Nephron progenitor cell (in vitro differentiated cells): Measurements from ENCODE around the gene AKTIP.

Experiments
- DNase-seq: peaks from one replicate; pipeline ENCODE4 v3.0.0; 2021
- H3K27ac Mint-ChIP-seq: 2 replicates; pipeline ENCODE4 v1.8.0; 2021; ENCODE audit warnings: mild to moderate bottlenecking, moderate library complexity, mixed read lengths
- H3K27me3 Mint-ChIP-seq: 2 replicates; pipeline ENCODE4 v1.8.0; 2021; ENCODE audit warnings: mild to moderate bottlenecking, low read depth, mixed read lengths; ENCODE audit not compliant: poor library complexity
- H3K36me3 Mint-ChIP-seq: 2 replicates; pipeline ENCODE4 v1.8.0; 2021; ENCODE audit warnings: low read depth, mixed read lengths
- H3K4me1 Mint-ChIP-seq: 2 replicates; pipeline ENCODE4 v1.8.0; 2021; ENCODE audit warnings: mixed read lengths
- H3K4me3 Mint-ChIP-seq: 2 replicates; pipeline ENCODE4 v1.8.0; 2021; ENCODE audit warnings: mild to moderate bottlenecking, moderate library complexity, mixed read lengths
- H3K9me3 Mint-ChIP-seq: 2 replicates; pipeline ENCODE4 v1.8.0; 2021; ENCODE audit warnings: mild to moderate bottlenecking, moderate library complexity, mixed read lengths
- CTCF ChIP-seq: fragments of 200-600 bp; sonication (generic); IDR thresholded peaks from 2 replicates; pipeline ENCODE4 v1.5.0; 2021; ENCODE audit warnings: antibody characterized with exemption

The AKTIP gene

GRCh38 chr16:53494636-53495035, 8.4 kb downstream of the AKTIP start:
- no peaks in the 10 kb centered on the region for H3K4me1 Mint-ChIP-seq
- no peaks in the 10 kb centered on the region for H3K27me3 Mint-ChIP-seq
- peaks cover 38% of the 10 kb centered on the region for H3K36me3 Mint-ChIP-seq
- TF ChIP-seq CTCF, result no peak
- H3K4me3 Mint-ChIP-seq, result no peak overlapping the region
- no peaks in the 10 kb centered on the region for H3K9me3 Mint-ChIP-seq
- no peak for DNase-seq
- H3K27ac Mint-ChIP-seq, result no peak overlapping the region

- Mint-ChIP-seq H3K27me3 (no peaks in the 10 kb centered on the region), H3K36me3 (peaks cover 45% of the 10 kb centered on the region), H3K27ac (peak overlapping the region; percentile 79), H3K4me1 (no peaks in the 10 kb centered on the region), H3K4me3 (no peak overlapping the region), H3K9me3 (no peaks in the 10 kb centered on the region)
- DNase-seq, result no peak
- no peak for TF ChIP-seq CTCF
Observed at GRCh38 chr16:53492503-53492902, 10.5 kb downstream of the AKTIP start.

GRCh38 chr16:53489755-53490154, 13.3 kb downstream of the AKTIP start:
- H3K4me1 Mint-ChIP-seq, result no peaks in the 10 kb centered on the region
- DNase-seq, result no peak
- H3K4me3 Mint-ChIP-seq, result no peak overlapping the region
- no peak for TF ChIP-seq CTCF
- peaks cover 25% of the 10 kb centered on the region for H3K9me3 Mint-ChIP-seq
- H3K36me3 Mint-ChIP-seq, result peaks cover 58% of the 10 kb centered on the region
- no peaks in the 10 kb centered on the region for H3K27me3 Mint-ChIP-seq
- H3K27ac Mint-ChIP-seq, result peak overlapping the region; percentile 85

GRCh38 chr16:53486230-53486629, 16.8 kb downstream of the AKTIP start:
- H3K4me3 Mint-ChIP-seq, result no peak overlapping the region
- H3K27ac Mint-ChIP-seq, result no peak overlapping the region
- no peaks in the 10 kb centered on the region for H3K4me1 Mint-ChIP-seq
- no peak for TF ChIP-seq CTCF
- H3K9me3 Mint-ChIP-seq, result peaks cover 29% of the 10 kb centered on the region
- peaks cover 85% of the 10 kb centered on the region for H3K36me3 Mint-ChIP-seq
- no peaks in the 10 kb centered on the region for H3K27me3 Mint-ChIP-seq
- DNase-seq, result no peak

- Mint-ChIP-seq H3K36me3 (peaks cover 85% of the 10 kb centered on the region), H3K27ac (no peak overlapping the region), H3K27me3 (no peaks in the 10 kb centered on the region), H3K9me3 (peaks cover 29% of the 10 kb centered on the region), H3K4me3 (no peak overlapping the region), H3K4me1 (no peaks in the 10 kb centered on the region)
- no peak for DNase-seq
- no peak for TF ChIP-seq CTCF
Observed at GRCh38 chr16:53484542-53484941, 18.5 kb downstream of the AKTIP start.

- Mint-ChIP-seq H3K4me3 (no peak overlapping the region), H3K36me3 (peaks cover 95% of the 10 kb centered on the region), H3K27ac (peak overlapping the region; percentile 82), H3K4me1 (no peaks in the 10 kb centered on the region), H3K9me3 (peaks cover 28% of the 10 kb centered on the region), H3K27me3 (no peaks in the 10 kb centered on the region)
- TF ChIP-seq CTCF, result no peak
- no peak for DNase-seq
Observed at GRCh38 chr16:53482123-53482522, 20.9 kb downstream of the AKTIP start.
